Measurements from ENCODE around the gene FBLN7. TPM values are rescaled to one million over a fixed set of nuclear protein-coding genes. Genes with fewer than 3 reads are reported as not detected.

The FBLN7 gene
- total RNA-seq, 1 donor from 2014 or later: 1.0 TPM

- H3K27ac Mint-ChIP-seq (ENCODE audit: unreplicated experiment): no peak overlapping the region
- H3K9me3 Mint-ChIP-seq (ENCODE audit: low read depth): peaks cover 10% of the 10 kb centered on the region
- no peaks in the 10 kb centered on the region for H3K4me1 Mint-ChIP-seq (ENCODE audit: low read depth)
- peaks cover 6% of the 10 kb centered on the region for H3K36me3 Mint-ChIP-seq (ENCODE audit: low read depth)
- no peak for TF ChIP-seq CTCF (IDR thresholded peaks at IDR 0.05)
- H3K4me3 Mint-ChIP-seq (ENCODE audit: unreplicated experiment): no peak overlapping the region
- H3K27me3 Mint-ChIP-seq (ENCODE audit: low read depth): no peaks in the 10 kb centered on the region
- no peak for DNase-seq (ENCODE audit: low spot score)
Measured at GRCh38 chr2:112181571-112182290, 43.5 kb downstream of the FBLN7 start.

- H3K4me1 Mint-ChIP-seq (ENCODE audit: low read depth): no peaks in the 10 kb centered on the region
- TF ChIP-seq CTCF (IDR thresholded peaks at IDR 0.05): no peak
- no peak overlapping the region for H3K4me3 Mint-ChIP-seq (ENCODE audit: unreplicated experiment)
- peaks cover 6% of the 10 kb centered on the region for H3K36me3 Mint-ChIP-seq (ENCODE audit: low read depth)
- H3K27ac Mint-ChIP-seq (ENCODE audit: unreplicated experiment): no peak overlapping the region
- peaks cover 10% of the 10 kb centered on the region for H3K9me3 Mint-ChIP-seq (ENCODE audit: low read depth)
- H3K27me3 Mint-ChIP-seq (ENCODE audit: low read depth): no peaks in the 10 kb centered on the region
- DNase-seq (ENCODE audit: low spot score): no peak
Measured at GRCh38 chr2:112182581-112183034, 44.4 kb downstream of the FBLN7 start.

- Mint-ChIP-seq H3K9me3 (ENCODE audit: low read depth) (peaks cover 10% of the 10 kb centered on the region), H3K4me3 (ENCODE audit: unreplicated experiment) (no peak overlapping the region), H3K4me1 (ENCODE audit: low read depth) (peaks cover 3% of the 10 kb centered on the region), H3K36me3 (ENCODE audit: low read depth) (peaks cover 6% of the 10 kb centered on the region), H3K27ac (ENCODE audit: unreplicated experiment) (no peak overlapping the region), H3K27me3 (ENCODE audit: low read depth) (no peaks in the 10 kb centered on the region)
- DNase-seq (ENCODE audit: low spot score): no peak
- no peak for TF ChIP-seq CTCF (IDR thresholded peaks at IDR 0.05)
Measured at GRCh38 chr2:112183327-112184025, 45.3 kb downstream of the FBLN7 start.

- H3K36me3 Mint-ChIP-seq (ENCODE audit: low read depth): peaks cover 6% of the 10 kb centered on the region
- no peak for TF ChIP-seq CTCF (IDR thresholded peaks at IDR 0.05)
- H3K4me1 Mint-ChIP-seq (ENCODE audit: low read depth): peaks cover 3% of the 10 kb centered on the region
- no peak for DNase-seq (ENCODE audit: low spot score)
- no peaks in the 10 kb centered on the region for H3K27me3 Mint-ChIP-seq (ENCODE audit: low read depth)
- peaks cover 8% of the 10 kb centered on the region for H3K9me3 Mint-ChIP-seq (ENCODE audit: low read depth)
- H3K4me3 Mint-ChIP-seq (ENCODE audit: unreplicated experiment): no peak overlapping the region
- no peak overlapping the region for H3K27ac Mint-ChIP-seq (ENCODE audit: unreplicated experiment)
Measured at GRCh38 chr2:112184121-112184520, 45.9 kb downstream of the FBLN7 start.

GRCh38 chr2:112185131-112185530, 46.9 kb downstream of the FBLN7 start:
- Mint-ChIP-seq H3K27me3 (ENCODE audit: low read depth) (no peaks in the 10 kb centered on the region), H3K9me3 (ENCODE audit: low read depth) (no peaks in the 10 kb centered on the region), H3K4me3 (ENCODE audit: unreplicated experiment) (no peak overlapping the region), H3K36me3 (ENCODE audit: low read depth) (no peaks in the 10 kb centered on the region), H3K27ac (ENCODE audit: unreplicated experiment) (no peak overlapping the region), H3K4me1 (ENCODE audit: low read depth) (peaks cover 3% of the 10 kb centered on the region)
- no peak for TF ChIP-seq CTCF (IDR thresholded peaks at IDR 0.05)
- no peak for DNase-seq (ENCODE audit: low spot score)
